Measurements from ENCODE around the gene KIAA0319L.

Gene KIAA0319L

GRCh38 chr1:35461966-35462651 is 95.1 kb downstream of the KIAA0319L start:
- DNase-seq (ENCODE audit: low read depth in 2 of 2): no peak
- TF ChIP-seq, protein P1, sequence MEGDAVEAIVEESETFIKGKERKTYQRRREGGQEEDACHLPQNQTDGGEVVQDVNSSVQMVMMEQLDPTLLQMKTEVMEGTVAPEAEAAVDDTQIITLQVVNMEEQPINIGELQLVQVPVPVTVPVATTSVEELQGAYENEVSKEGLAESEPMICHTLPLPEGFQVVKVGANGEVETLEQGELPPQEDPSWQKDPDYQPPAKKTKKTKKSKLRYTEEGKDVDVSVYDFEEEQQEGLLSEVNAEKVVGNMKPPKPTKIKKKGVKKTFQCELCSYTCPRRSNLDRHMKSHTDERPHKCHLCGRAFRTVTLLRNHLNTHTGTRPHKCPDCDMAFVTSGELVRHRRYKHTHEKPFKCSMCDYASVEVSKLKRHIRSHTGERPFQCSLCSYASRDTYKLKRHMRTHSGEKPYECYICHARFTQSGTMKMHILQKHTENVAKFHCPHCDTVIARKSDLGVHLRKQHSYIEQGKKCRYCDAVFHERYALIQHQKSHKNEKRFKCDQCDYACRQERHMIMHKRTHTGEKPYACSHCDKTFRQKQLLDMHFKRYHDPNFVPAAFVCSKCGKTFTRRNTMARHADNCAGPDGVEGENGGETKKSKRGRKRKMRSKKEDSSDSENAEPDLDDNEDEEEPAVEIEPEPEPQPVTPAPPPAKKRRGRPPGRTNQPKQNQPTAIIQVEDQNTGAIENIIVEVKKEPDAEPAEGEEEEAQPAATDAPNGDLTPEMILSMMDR (IDR thresholded peaks at IDR 0.05; ENCODE audit: low read depth, low read length): no peak
- no peak overlapping the region for H3K4me3 ChIP-seq (replicated peaks in 1 of 2; ENCODE audit: low read depth in 2 of 2, low read length in 2 of 2)

GRCh38 chr1:35460796-35461195 is 96.4 kb downstream of the KIAA0319L start:
- TF ChIP-seq, protein P1 (IDR thresholded peaks at IDR 0.05; ENCODE audit: low read depth, low read length): no peak
- DNase-seq (ENCODE audit: low read depth in 2 of 2): no peak
- H3K4me3 ChIP-seq (replicated peaks in 1 of 2; ENCODE audit: low read depth in 2 of 2, low read length in 2 of 2): no peak overlapping the region

- peak; percentile 75 to 95 for DNase-seq (ENCODE audit: low read depth in 2 of 2)
- H3K4me3 ChIP-seq (replicated peaks in 1 of 2; ENCODE audit: low read depth in 2 of 2, low read length in 2 of 2): no peak overlapping the region
- TF ChIP-seq, protein P1 (IDR thresholded peaks at IDR 0.05; ENCODE audit: low read depth, low read length): peak; percentile 49
These were observed 102.6 kb downstream of the KIAA0319L start for GRCh38 chr1:35454616-35455015.

GRCh38 chr1:35454176-35454575 is 103.0 kb downstream of the KIAA0319L start:
- no peak overlapping the region for H3K4me3 ChIP-seq (replicated peaks in 1 of 2; ENCODE audit: low read depth in 2 of 2, low read length in 2 of 2)
- DNase-seq (ENCODE audit: low read depth in 2 of 2): no peak
- TF ChIP-seq, protein P1 (IDR thresholded peaks at IDR 0.05; ENCODE audit: low read depth, low read length): no peak

DNA sequence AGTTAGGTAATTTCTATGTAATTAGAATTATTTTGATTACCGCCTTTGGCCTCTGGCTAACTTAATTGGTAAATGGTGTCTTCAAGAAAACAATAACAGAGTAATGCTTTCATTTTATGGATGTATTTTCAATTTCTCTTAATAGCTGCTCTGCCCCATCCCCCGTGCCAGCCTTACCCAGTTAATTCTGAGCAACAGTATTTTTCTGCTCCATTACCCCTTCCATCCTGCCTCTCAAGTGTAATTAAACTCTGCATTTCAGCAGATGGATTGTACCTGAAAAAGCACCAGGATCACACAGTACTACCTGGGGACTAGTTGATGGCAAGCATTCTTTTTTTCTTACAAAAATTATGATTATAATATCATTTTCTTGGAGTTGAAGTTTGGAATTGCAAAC is 104.2 kb downstream of the KIAA0319L start:
- TF ChIP-seq, protein P1 (IDR thresholded peaks at IDR 0.05; ENCODE audit: low read depth, low read length): no peak
- no peak overlapping the region for H3K4me3 ChIP-seq (replicated peaks in 1 of 2; ENCODE audit: low read depth in 2 of 2, low read length in 2 of 2)

DNA sequence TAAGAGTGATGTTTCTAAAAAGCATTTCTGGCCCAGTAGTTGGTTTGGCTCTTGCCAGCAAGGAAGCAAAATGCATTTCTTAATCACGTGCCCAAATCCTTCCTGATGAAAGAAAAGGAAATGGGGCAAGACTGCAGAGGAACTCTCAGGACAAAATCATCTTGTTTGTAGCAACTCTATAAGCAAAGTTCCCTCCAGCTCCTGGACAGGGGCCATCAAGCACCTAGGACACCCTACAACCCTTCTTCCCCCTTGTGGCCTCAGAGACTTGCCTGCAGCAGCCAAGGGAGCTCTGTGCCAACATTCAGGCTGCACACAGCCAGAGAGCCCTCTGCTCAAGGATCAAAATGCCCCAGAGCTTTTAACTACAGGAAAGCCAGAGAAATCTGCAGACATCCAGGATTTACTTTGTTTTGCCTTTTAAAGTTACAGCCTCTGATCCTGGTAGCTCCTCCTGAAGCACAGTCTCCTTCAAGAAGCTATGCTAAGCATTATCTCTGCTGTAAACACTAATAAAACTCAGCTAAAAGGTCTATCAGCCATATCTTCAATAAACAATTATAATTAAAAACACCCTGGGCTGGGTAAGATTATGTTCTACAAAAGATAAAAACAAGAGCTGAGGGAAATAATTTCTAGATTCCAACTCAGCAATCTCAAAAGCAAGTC is 105.0 kb downstream of the KIAA0319L start:
- TF ChIP-seq, protein P1 (IDR thresholded peaks at IDR 0.05; ENCODE audit: low read depth, low read length): peak; percentile 20
- DNase-seq (ENCODE audit: low read depth in 2 of 2): peak; percentile 85 to 94
- H3K4me3 ChIP-seq (replicated peaks in 1 of 2; ENCODE audit: low read depth in 2 of 2, low read length in 2 of 2): no peak overlapping the region

More for the DNA sequence above, 104.2 kb downstream of the KIAA0319L start:
- no peak for DNase-seq (ENCODE audit: low read depth in 2 of 2)

Data from cardiac fibroblast (primary cell).